GM12878 (cell line): Measurements from ENCODE around the gene TNP2. TPM values are rescaled to one million over a fixed set of nuclear protein-coding genes. Genes with fewer than 3 reads are reported as not detected.

Source experiments
- ATAC-seq: fragments of 200-7000 bp; cut with Tn5 transposase; 3 replicates; pipeline ENCODE4 v1.9.1; 2020; ENCODE audit warnings: mild to moderate bottlenecking, moderate library complexity
- BruUV-seq: library from RNA; stranded (reverse); fragments of 400-500 nt; replicated peaks from 2 replicates; lab custom pipeline; 2021; lab: Mats Ljungman, UMichigan
- CTCF ChIA-PET: fragments of 300-600 bp; sonication (Branson Sonifier 250); formaldehyde crosslinking; extraction: SDS; loops from one replicate; lab custom pipeline; 2021; ENCODE audit warnings: inconsistent platforms; lab: Yijun Ruan, JAX
- POLR2A ChIA-PET: fragments of 350-600 bp; formaldehyde crosslinking; extraction: SDS; loops from one replicate; lab custom pipeline; 2021; ENCODE audit warnings: inconsistent platforms; lab: Charles Lee
- RAD21 ChIA-PET: fragments of 300-600 bp; sonication (Branson Sonifier 250); formaldehyde crosslinking; loops from one replicate; lab custom pipeline; 2023; ENCODE audit warnings: antibody characterized with exemption; ENCODE audit not compliant: unreplicated experiment; lab: Charles Lee
- SMC1A ChIA-PET: fragments of 300-600 bp; sonication (Branson Sonifier 250); formaldehyde crosslinking; loops from one replicate; lab custom pipeline; 2023; ENCODE audit not compliant: unreplicated experiment, uncharacterized antibody; lab: Charles Lee
- DNase-seq: peaks from one replicate; pipeline ENCODE4 v3.0.0-alpha.2; 2011; ENCODE audit warnings: low read depth, low spot score
- FAIRE-seq: peaks from 3 replicates; lab custom pipeline; 2011; peaks lifted over from hg19 to GRCh38; lab: Jason Lieb, UNC
- H2AFZ ChIP-seq: 2 replicates; pipeline ENCODE4 v1.6.0; 2011; ENCODE audit warnings: low read depth, low read length, control low read depth; ENCODE audit not compliant: control insufficient read depth
- H3K27ac ChIP-seq: 2 replicates; pipeline ENCODE4 v1.5.1; 2011; ENCODE audit warnings: control low read depth; ENCODE audit not compliant: control insufficient read depth, insufficient read depth
- H3K27me3 ChIP-seq, 2 experiments: replicated peaks in 1 of 2; 2 replicates each; pipeline versions ENCODE4 v1.6.0 to v1.6.1; 2011; ENCODE audit warnings: low read length in 1 of 2; ENCODE audit not compliant: control insufficient read depth in 2 of 2, insufficient read depth in 2 of 2
- H3K36me3 ChIP-seq, 2 experiments: 2 replicates each; pipeline ENCODE4 v1.5.1; 2011; ENCODE audit warnings: low read length in 1 of 2; ENCODE audit not compliant: control insufficient read depth in 2 of 2, insufficient read depth in 2 of 2
- H3K4me1 ChIP-seq: 2 replicates; pipeline ENCODE4 v1.6.1; 2011; ENCODE audit warnings: mild to moderate bottlenecking, low read length, moderate library complexity, mixed read lengths; ENCODE audit not compliant: control insufficient read depth, insufficient read depth
- H3K4me2 ChIP-seq: 2 replicates; pipeline ENCODE4 v1.6.0; 2011; ENCODE audit warnings: control low read depth; ENCODE audit not compliant: control insufficient read depth, insufficient read depth
- H3K4me3 ChIP-seq: fragments of 200-600 bp; sonication (generic); 2 replicates; pipeline ENCODE4 v1.5.1; 2016
- H3K79me2 ChIP-seq: 2 replicates; pipeline ENCODE4 v1.6.0; 2011; ENCODE audit warnings: low read length; ENCODE audit not compliant: control insufficient read depth, insufficient read depth
- H3K9ac ChIP-seq: 2 replicates; pipeline ENCODE4 v1.8.0; 2011; ENCODE audit warnings: low read length, control low read depth, mixed read lengths; ENCODE audit not compliant: control insufficient read depth, insufficient read depth
- H3K9me3 ChIP-seq: replicated peaks from 3 replicates; pipeline ENCODE4 v1.5.1; 2011; ENCODE audit warnings: mild to moderate bottlenecking, low read length; ENCODE audit not compliant: control insufficient read depth, insufficient read depth
- H4K20me1 ChIP-seq: 2 replicates; pipeline ENCODE4 v1.6.0; 2011; ENCODE audit not compliant: control insufficient read depth, insufficient read depth
- CHD1 ChIP-seq: IDR thresholded peaks from 2 replicates; pipeline ENCODE4 v1.6.1; 2012; ENCODE audit warnings: low read depth, low read length, improper control_type of control experiment
- DPF2 ChIP-seq: fragments of 450-650 bp; IDR thresholded peaks from 2 replicates; pipeline ENCODE4 v1.6.1; 2017; ENCODE audit warnings: mild to moderate bottlenecking
- MEF2B ChIP-seq: fragments of 450-650 bp; IDR thresholded peaks from 2 replicates; pipeline ENCODE4 v1.6.1; 2018; ENCODE audit warnings: mild to moderate bottlenecking, moderate library complexity; ENCODE audit not compliant: partially characterized antibody, poor library complexity, severe bottlenecking
- MYC ChIP-seq: IDR thresholded peaks from 2 replicates; pipeline ENCODE4 v1.6.1; 2011; ENCODE audit warnings: mild to moderate bottlenecking, low read length, moderate library complexity, inconsistent platforms; ENCODE audit not compliant: insufficient read depth, insufficient replicate concordance, insufficient read length, severe bottlenecking
- POLR2AphosphoS5 ChIP-seq: IDR thresholded peaks from 2 replicates; pipeline ENCODE4 v1.6.1; 2011; ENCODE audit warnings: mild to moderate bottlenecking, low read length, inconsistent platforms
- REST ChIP-seq: IDR thresholded peaks from 2 replicates; pipeline ENCODE4 v1.6.1; 2012; ENCODE audit warnings: mild to moderate bottlenecking, low read depth, low read length
- SMARCA5 ChIP-seq: fragments of 450-650 bp; IDR thresholded peaks from 2 replicates; pipeline ENCODE4 v1.6.1; 2017; ENCODE audit warnings: mild to moderate bottlenecking
- WGBS: methylation state at CpG from one replicate; pipeline ENCODE4 v1.1.6; 2016; ENCODE audit warnings: low lambda C conversion rate; ENCODE audit not compliant: insufficient replicate concordance, insufficient coverage; ENCODE audit errors: missing lambda C conversion rate; 5-methylcytosine and 5-hydroxymethylcytosine counted together
- in situ Hi-C: fragments of 300-500 bp; cut with MboI; formaldehyde crosslinking; loops from 9 replicates; pipeline ENCODE4 v1.14.3; 2018; ENCODE audit warnings: mixed read lengths
- intact Hi-C: fragments of 100-400 bp; cut with micrococcal nuclease; formaldehyde crosslinking; loops from one replicate; pipeline ENCODE4 v1.14.2; 2022; ENCODE audit not compliant: unreplicated experiment
- polyA plus RNA-seq, 11 experiments: library from polyadenylated mRNA; depleted of rRNA in 4 of 11; unstranded in 6 of 11; stranded (reverse) in 5 of 11; fragments of >200 nt; fragmentation: Nextera tagmentation in 4 of 11; fragmentation: Illumina TruSeq in 1 of 11; extraction: Ambion mirVana in 4 of 11; extraction: Trizol in 1 of 11; gene quantifications; 1 replicate in 1 of 11; 2 replicates in 10 of 11; pipeline versions ENCODE4 v1.2.1 to v1.2.3, GENCODE V29; 2011 to 2016; ENCODE audit warnings: inconsistent platforms in 2 of 11, missing spikeins in 2 of 11, low read depth in 1 of 11
- total RNA-seq, 4 experiments: library from RNA; depleted of rRNA in 3 of 4; stranded (reverse); fragments of >200 nt in 3 of 4; fragmentation: Illumina TruSeq in 1 of 4; extraction: Trizol in 1 of 4; gene quantifications; 2 replicates each; pipeline versions ENCODE4 v1.2.1 to v1.2.3, GENCODE V29; 2013 to 2021
- TF ChIP-seq, protein P1 (sequence below): IDR thresholded peaks from 2 replicates; pipeline ENCODE4 v1.6.1; 2011; ENCODE audit warnings: borderline replicate concordance, low read depth, mild to moderate bottlenecking, moderate library complexity, mixed read lengths, low read length; ENCODE audit not compliant: insufficient read depth; ENCODE audit errors: extremely low read length
- TF ChIP-seq, protein P2 (sequence below): fragments of 450-650 bp; IDR thresholded peaks from 2 replicates; pipeline ENCODE4 v1.6.1; 2018; ENCODE audit warnings: borderline replicate concordance, mild to moderate bottlenecking; ENCODE audit not compliant: partially characterized antibody

Gene TNP2
- total and polyA plus RNA-seq, 10 of the 15 experiments (the other 5 are each of a cell fraction or from before 2014, with no cell fraction given): not detected

DNA sequence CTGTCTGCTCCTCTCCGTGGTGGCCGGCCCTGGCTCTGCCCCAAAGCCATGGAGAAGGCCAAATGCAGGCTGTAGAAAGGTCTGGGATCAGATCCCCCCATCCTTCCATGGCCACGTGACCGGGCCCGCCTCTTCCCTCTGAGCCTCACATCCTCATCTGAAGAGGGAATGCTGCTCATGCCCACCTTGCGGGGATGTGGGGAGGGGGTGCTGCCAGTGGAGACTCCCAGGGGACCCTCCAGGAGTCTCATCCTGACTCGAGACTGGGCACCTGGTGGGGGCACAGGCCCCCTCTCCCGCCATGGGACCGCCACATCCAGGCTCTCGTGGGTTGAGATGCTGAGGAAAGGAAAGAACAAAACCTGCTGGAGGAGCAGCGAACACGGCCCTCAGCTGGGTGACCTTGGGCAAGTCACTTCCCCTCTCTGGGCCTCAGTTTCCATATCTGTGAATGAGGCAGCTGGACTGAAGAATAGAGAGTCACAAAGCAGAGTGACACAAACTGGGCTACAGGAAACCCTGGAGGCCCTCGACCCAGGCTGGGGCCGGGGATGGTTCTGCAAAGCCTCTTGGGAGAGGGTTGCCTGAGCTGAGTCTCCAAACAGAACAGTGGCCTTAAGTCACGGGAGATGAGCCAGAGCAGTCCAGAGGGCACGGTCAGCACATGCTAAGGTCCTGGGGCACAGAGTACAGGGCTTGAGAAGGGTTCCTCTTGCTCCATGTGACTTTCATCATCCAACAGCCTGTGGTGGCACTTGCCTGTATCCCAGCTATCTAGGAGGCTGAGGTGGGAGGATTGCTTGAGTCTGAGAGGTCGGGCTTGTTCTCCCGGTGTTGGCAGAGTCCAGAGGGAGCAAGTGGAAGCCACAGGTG, 43.2 kb downstream of the TNP2 start:
- ChIA-PET RAD21 (interaction anchor here (0.7 to 4.3 kb wide), 31 partner anchors 8 to 348 kb away, joined by 3 to 76 read pairs (median 5); partner anchors contain the start of gene SOCS1), CTCF (interaction anchor here (0.7 to 3.9 kb wide), 11 partner anchors 20 to 237 kb away, joined by 3 to 29 read pairs (median 4); partner anchors contain the start of gene SOCS1), SMC1A (interaction anchor here (0.8 to 3.9 kb wide), 29 partner anchors 8 to 260 kb away, joined by 3 to 34 read pairs (median 5); partner anchors contain the start of gene SOCS1), POLR2A (interaction anchor here (0.6 to 3.9 kb wide), 20 partner anchors 10 to 133 kb away, joined by 3 to 53 read pairs (median 6); partner anchors contain the start of gene SOCS1)
- Histone ChIP-seq H3K36me3 (no peaks in the 10 kb centered on the region), H4K20me1 (no peaks in the 10 kb centered on the region), H3K9me3 (no peaks in the 10 kb centered on the region), H3K4me1 (peaks cover 28% of the 10 kb centered on the region), H3K4me3 (no peak overlapping the region), H3K27me3 (no peaks in the 10 kb centered on the region), H3K4me2 (peak overlapping the region; percentile 91), H3K9ac (peak overlapping the region; percentile 68), H2AFZ (peak overlapping the region; percentile 79), H3K27ac (peak overlapping the region; percentile 94), H3K79me2 (no peaks in the 10 kb centered on the region)
- in situ Hi-C loops (no loop called here), intact Hi-C loops (loop anchor here (2.0 kb wide), 3 partner anchors 23 to 43 kb away; no protein-coding TSS in a partner anchor)
- BruUV-seq: TSS peak; percentile 96
- FAIRE-seq (peak; percentile 98), ATAC-seq (peak; percentile 1), DNase-seq (no peak)
- whole genome bisulfite sequencing: 33% methylated on average over 18 of the region's 18 CpGs
- TF ChIP-seq, protein P1, sequence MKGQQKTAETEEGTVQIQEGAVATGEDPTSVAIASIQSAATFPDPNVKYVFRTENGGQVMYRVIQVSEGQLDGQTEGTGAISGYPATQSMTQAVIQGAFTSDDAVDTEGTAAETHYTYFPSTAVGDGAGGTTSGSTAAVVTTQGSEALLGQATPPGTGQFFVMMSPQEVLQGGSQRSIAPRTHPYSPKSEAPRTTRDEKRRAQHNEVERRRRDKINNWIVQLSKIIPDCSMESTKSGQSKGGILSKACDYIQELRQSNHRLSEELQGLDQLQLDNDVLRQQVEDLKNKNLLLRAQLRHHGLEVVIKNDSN: peak; percentile 88
- 0 out of 2 replicates have a peak, but pooled peaks have one; percentile 30 for TF ChIP-seq POLR2AphosphoS5
- TF ChIP-seq MYC: peak; percentile 14
- peak; percentile 10; the same call in 1 of the 2 replicates for TF ChIP-seq DPF2
- no peak for TF ChIP-seq REST
- TF ChIP-seq CHD1: no peak
- peak; percentile 52 for TF ChIP-seq MEF2B
- 0 out of 2 replicates have a peak, but pooled peaks have one; percentile 25 for TF ChIP-seq SMARCA5
- TF ChIP-seq, protein P2, sequence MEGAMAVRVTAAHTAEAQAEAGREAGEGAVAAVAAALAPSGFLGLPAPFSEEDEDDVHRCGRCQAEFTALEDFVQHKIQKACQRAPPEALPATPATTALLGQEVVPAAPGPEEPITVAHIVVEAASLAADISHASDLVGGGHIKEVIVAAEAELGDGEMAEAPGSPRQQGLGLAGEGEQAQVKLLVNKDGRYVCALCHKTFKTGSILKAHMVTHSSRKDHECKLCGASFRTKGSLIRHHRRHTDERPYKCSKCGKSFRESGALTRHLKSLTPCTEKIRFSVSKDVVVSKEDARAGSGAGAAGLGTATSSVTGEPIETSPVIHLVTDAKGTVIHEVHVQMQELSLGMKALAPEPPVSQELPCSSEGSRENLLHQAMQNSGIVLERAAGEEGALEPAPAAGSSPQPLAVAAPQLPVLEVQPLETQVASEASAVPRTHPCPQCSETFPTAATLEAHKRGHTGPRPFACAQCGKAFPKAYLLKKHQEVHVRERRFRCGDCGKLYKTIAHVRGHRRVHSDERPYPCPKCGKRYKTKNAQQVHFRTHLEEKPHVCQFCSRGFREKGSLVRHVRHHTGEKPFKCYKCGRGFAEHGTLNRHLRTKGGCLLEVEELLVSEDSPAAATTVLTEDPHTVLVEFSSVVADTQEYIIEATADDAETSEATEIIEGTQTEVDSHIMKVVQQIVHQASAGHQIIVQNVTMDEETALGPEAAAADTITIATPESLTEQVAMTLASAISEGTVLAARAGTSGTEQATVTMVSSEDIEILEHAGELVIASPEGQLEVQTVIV: no peak
